Left renal cortex interstitium (tissue), 4 donors: ENCODE results near the gene SCAF8. TPM values are rescaled to one million over a fixed set of nuclear protein-coding genes. Genes with fewer than 3 reads are reported as not detected.

Experiments used
- DNase-seq, 4 donors: peaks; one replicate each; pipeline ENCODE4 v3.0.0-alpha.2; 2013; ENCODE audit warnings: low read depth in 4 of 4, low spot score in 2 of 4, missing footprints in 1 of 4
- polyA plus RNA-seq, 4 donors: library from polyadenylated mRNA; unstranded; fragments of 120-200 nt; gene quantifications; one replicate each; pipeline ENCODE4 v1.2.1, GENCODE V29; 2013; ENCODE audit not compliant: insufficient read length in 4 of 4

The SCAF8 gene
- polyA plus RNA-seq, 4 donors: 51.6 to 59.9 (median 54.6) TPM

DNA sequence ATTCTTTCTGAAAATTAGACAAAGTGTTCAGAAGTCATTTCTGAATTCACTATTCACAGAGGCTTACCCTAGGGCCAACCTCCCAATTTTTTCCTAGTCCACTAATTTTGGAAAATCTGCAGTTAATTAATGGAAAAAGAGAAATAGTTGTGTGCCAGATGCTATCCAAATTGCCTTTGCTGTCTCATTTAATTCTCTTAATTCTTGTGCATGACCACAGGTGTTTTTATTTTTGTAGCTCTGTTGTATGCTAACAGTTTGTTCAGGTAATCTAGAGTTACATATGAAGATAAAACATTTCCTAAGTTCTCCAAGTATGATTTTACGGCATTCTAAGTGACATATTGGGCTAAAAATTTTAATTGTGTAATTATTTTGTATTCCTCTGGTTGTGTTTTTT, 96.8 kb downstream of the SCAF8 start:
- no peak for DNase-seq

DNA sequence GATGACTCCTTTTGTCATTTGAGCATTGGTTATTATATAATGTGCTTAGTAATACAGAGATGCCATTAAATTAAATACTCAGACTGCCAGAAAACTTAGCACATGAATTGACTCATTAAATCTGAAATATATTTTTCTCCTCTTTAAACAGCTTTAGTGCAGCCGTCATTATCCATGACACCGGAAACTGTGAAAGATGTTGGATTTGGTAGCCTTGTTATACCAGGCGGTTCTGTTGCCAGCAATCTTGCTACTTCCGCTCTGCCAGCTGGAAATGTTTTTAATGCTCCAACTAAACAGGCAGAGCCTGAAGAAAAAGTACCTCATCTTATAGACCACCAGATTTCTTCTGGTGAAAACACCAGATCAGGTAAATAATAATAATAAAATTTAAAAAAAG, 97.6 kb downstream of the SCAF8 start:
- DNase-seq: no peak

DNA sequence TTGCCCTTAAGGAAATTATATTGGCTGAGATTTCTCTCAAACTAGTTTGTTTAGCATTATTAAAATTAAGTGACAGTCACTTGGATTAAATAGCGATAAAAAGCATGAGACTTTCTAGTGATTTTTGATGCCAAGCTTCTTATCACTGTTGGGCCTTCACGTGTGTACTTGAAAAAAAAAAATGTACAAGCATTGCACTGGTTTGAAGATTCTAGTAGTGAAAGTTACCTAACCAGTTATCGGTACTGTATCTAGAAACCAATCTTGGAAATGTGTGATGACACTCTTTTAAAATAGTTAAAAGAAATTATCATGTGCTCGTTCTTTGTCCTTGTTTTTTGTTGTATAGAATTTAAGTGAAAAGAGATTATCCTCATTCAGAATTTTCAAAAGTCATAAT, 102.1 kb downstream of the SCAF8 start:
- no peak for DNase-seq

DNA sequence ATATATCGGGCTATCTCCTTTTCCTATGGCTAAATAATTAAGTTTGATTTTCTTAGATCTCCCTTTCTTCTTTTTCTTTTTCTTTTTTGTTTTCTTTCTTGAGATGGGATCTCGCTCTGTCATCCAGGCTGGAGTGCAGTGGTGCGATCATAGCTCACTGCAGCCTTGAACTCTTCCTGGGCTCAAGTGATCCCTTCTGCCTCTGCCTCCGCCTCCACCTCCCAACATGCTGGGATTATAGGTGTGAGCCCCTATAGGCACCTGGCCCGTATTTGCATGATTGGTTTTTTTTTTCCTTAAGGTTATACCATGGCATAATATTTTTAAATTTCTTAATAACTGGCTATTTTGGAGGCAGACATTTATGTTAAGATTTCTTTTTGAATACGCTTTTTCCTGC, 106.3 kb downstream of the SCAF8 start:
- DNase-seq: no peak

DNA sequence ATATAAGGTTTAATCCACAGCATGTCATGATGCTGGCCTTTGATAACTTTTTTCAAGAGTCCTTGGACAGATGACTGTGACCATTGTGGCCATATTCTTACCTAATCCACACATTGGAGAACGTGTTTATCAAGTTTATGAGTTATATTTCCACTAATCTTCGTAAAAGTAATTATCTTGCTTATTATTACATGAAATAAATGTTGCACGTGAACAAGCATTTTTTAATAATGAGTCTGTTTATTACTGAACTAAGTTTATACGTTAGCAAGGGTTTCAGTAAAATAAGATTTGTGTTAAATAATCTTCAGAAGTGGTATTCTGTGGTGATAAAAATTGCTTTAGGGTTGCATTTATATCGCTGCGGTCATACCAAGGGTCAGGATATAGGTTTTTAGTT, 107.1 kb downstream of the SCAF8 start:
- DNase-seq: no peak

- DNase-seq: no peak
Measured at GRCh38 chr6:154841109-154841508, 107.9 kb downstream of the SCAF8 start.

GRCh38 chr6:154842833-154843232, 109.6 kb downstream of the SCAF8 start:
- DNase-seq: no peak

- DNase-seq: no peak
Measured at GRCh38 chr6:154847318-154847717, 114.1 kb downstream of the SCAF8 start.

DNA sequence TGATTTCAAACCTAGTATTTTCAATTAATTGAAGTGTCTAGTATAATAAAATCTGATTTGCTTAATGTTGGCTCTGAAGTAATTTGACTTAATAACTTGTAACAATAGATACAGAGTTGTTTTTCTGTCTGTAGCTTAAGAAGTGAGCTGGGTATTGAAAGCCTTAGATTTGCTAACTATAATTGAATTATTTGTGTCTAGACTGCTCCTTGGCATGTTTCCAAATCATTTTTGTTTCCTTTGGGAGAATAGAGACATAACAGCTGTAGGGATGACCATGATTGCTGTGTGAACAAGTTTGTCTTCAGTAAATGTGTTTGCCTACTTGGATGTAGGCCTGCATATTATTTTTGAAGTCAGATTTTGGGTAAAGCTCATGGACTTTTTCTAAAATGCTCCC, 115.4 kb downstream of the SCAF8 start:
- DNase-seq: no peak

DNA sequence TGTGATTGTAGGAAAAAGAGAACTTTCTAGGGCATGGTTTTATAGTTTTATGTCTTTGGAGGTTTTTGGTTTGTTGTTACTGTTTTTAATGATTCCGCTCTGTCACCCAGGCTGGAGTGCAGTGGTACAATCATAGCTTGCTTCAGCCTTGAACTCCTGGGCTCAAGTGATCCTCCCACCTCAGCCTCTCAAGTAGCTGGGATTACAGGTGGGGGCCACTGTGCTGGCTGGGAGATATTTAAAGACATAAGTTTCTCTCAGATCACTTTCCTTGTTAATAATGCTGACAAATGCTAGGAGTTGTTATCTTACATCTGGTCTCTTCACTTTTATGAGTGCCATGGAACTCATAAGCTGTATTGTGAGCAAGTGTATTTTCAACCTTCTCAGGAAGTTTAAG, 116.3 kb downstream of the SCAF8 start:
- DNase-seq: no peak

DNA sequence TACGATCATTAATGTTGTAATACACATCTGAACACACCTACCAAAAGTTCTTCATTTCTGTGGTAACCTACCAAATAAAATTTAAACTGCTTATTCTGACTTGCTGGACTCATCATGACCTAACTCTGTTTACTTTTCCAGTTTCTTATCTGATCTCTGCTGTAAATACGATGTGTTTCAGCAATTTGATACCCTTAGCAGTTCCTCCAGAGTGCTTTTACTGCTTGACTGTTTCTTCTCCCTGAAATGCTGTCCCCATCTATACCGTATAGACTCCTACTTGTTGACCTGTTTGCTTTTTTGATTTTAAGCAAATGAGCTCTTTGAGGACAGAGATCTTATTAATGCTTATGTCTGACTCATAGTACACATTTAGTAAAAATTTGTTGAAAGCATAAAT, 119.5 kb downstream of the SCAF8 start:
- no peak for DNase-seq

GRCh38 chr6:154857529-154857928, 124.3 kb downstream of the SCAF8 start:
- no peak for DNase-seq

GRCh38 chr6:154861825-154862224, 128.6 kb downstream of the SCAF8 start:
- no peak for DNase-seq

DNA sequence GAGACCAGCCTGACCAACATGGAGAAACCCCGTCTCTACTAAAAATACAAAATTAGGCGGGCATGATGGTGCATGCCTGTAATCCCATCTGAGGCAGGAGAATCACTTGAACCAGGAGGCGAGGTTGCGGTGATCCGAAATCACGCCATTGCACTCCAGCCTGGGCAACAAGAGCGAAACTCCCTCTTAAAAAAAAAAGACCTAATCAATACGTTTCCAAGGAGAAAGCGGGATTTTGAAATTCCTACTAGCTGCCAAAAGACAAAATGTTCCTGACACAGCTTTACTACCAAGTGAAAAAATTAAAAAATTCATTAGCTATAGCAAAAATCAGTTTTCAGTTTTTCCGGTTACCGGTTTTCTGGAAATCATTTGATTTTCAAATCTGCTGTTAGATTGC, 129.3 kb downstream of the SCAF8 start:
- DNase-seq: no peak

GRCh38 chr6:154864066-154864430, 130.8 kb downstream of the SCAF8 start:
- DNase-seq: no peak

- no peak for DNase-seq
Measured at GRCh38 chr6:154865291-154865690, 132.1 kb downstream of the SCAF8 start.

- no peak for DNase-seq
Measured at GRCh38 chr6:154868143-154868594, 135.0 kb downstream of the SCAF8 start.

GRCh38 chr6:154872542-154873114, 139.4 kb downstream of the SCAF8 start:
- DNase-seq: no peak

- no peak for DNase-seq
Measured at GRCh38 chr6:154873546-154873945, 140.3 kb downstream of the SCAF8 start.

DNA sequence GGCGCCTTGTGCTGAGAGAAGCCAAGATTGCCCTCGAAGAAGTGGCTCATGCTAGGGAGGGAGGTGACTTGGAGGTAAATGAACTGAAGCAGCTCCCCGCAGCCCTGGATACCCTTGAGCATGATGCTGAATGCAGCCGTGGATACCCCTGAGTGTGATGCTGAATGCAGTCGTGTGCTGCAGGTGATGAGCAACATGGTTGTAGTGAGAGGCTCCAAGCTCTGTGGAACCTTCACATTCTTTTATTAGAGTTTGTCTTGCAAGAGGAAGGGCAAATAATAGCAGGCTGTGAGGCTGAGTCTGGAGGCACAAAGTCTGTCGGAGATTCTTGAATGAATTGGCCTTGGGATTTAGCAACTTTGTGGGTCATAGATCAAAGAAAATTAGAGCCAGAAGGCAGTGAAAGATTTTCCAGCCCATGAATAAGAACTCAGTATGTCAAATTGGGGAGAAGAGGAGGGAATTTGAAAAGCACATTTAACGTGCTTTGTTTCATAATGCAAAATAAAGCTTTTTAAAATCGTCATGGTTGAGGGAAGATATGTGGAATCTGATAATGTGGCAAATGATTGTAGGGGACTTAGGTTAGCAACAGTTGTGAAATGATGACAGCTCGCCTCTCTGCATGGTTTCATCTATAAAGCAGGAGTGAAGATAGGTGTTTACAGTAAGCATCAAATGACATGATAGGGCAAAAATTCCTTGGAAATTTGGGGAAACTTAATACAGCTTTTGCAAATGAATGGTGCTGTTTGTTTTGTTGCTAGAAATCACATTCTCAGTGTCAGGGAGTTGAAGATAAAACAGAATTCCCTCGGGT, 141.8 kb downstream of the SCAF8 start:
- DNase-seq: no peak

- DNase-seq: no peak
Measured at GRCh38 chr6:154876486-154877280, 143.5 kb downstream of the SCAF8 start.
